HuH-7.5 (cell line): Measurements from ENCODE around the gene CADM1.

ENCODE experiments used
- DNase-seq: peaks from one replicate; pipeline ENCODE4 v3.0.0; 2011; ENCODE audit warnings: low spot score

CADM1 gene

GRCh38 chr11:115279813-115280761, 224.1 kb downstream of the CADM1 start:
- no peak for DNase-seq

DNA sequence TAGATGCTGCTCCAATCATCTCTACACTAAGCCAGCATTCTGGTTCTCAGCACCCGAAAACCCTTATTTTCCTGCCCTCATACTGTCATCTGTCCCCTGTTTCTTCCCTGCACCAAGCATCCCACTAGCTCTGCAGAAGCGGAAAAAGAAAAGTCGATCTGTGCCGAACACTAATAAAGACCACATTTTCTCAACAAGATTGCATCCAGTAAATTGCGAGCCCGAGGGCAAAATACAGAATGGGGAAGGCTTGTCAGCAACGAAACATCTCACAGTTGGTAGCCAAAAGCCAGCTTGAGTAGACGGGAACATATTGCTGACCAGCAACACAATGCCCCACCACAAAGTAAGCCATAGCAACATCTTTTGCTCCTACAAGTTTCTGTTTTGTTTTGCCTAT, 227.4 kb downstream of the CADM1 start:
- no peak for DNase-seq

DNA sequence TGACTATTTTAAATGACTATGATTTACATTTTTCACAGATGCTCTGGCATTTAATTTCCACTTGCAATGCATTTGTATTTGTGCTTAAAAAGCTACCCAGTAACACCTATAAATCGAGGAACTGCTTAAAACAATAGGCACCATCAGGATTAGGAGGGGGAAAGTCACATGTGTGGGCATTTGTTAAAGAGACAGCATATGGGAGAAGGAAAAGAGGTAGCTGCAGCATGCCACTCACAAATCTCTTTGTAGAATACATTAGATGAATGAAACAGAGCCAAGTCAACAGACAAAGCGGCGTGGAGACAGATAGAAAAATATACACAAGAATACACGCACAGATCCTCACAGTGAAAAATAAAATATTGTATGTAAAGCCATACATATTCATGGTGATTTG, 228.0 kb downstream of the CADM1 start:
- DNase-seq, result no peak

DNA sequence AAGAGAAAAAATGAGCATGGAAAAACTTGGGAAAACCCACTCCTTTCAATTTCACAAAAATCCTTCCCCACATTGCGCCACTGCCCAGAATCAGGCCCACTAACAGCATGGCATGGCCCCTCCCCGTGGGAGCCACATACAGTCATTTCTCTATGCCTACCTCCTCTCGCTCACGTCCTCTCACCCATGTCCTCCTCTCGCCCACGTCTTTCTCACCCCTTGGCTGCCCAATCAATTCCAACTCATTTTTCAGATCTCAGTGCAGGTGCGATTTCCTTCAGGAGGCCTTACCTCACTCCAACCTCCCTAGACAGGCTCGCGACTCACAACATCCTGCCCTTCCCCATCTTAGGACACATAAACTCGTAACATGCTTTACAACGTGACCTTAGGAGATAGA, 229.2 kb downstream of the CADM1 start:
- no peak for DNase-seq

DNA sequence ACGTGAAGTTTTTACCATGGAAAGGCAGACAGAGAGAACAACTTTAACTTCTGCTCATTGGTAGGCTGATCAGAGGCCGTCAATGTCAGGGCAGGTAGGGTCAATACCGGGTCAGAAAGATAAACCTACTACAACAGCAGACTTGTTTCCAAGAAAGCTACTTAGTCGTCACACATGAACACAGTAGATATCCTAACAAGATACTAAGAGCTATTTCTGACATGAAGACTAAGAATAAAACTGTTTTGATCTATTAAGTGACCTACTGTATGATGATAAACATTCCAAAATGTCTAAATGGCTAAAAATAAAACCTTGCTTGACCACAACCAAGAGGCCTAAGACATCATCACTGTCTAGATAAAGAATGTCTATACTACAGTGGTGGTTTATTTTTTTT, 231.3 kb downstream of the CADM1 start:
- DNase-seq, result no peak

GRCh38 chr11:115271643-115272042, 232.6 kb downstream of the CADM1 start:
- no peak for DNase-seq

GRCh38 chr11:115269191-115269950, 234.8 kb downstream of the CADM1 start:
- DNase-seq, result no peak

DNA sequence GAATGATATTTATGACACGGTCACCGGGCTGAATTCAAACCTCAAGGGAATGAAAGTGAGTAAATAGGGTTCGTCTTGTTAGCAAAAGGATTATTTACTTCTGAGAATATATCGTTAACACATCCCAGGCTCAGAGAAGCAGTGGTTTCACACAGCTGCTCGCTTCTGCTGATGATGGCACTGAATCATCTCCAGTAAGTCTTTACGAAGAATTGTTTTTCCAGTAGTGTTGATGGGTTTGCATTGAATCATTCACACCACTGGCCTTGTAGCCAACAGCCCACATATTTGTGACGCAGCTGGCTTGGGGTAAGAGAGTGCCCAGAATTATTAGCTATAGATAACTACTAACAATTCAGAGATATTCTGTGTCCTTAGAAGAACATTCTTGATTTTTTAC, 236.3 kb downstream of the CADM1 start:
- no peak for DNase-seq

- no peak for DNase-seq
These were observed 236.9 kb downstream of the CADM1 start for GRCh38 chr11:115267238-115267781.

DNA sequence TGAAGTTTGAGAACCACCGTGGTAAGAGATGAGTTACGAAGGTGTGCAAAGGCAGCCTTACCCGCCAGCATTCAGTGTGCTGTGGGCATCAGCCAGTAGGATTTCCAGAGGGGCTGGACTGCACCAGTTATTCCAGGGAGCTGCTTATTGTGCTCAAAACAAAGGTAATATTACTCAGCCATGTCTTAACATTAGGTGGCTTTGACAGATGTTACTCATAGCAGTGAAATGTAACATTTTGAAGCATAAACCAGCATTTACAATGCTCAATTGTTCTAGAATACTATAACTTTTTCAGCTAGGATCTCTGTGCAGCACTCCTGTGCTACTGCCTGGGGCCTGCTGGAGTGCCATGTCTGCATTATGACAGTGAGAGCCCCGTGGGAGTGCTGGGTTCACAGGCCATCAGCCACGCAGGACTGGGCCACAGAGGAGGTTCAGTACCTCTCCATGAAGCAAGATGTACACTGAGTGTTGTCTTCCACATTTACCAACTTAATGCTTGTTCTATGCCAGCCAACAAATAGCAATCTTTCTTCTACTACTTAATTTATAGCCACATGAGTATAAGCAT, 238.1 kb downstream of the CADM1 start:
- no peak for DNase-seq

GRCh38 chr11:115263799-115264656, 240.2 kb downstream of the CADM1 start:
- DNase-seq, result no peak

- no peak for DNase-seq
These were observed 246.0 kb downstream of the CADM1 start for GRCh38 chr11:115258216-115258615.

DNA sequence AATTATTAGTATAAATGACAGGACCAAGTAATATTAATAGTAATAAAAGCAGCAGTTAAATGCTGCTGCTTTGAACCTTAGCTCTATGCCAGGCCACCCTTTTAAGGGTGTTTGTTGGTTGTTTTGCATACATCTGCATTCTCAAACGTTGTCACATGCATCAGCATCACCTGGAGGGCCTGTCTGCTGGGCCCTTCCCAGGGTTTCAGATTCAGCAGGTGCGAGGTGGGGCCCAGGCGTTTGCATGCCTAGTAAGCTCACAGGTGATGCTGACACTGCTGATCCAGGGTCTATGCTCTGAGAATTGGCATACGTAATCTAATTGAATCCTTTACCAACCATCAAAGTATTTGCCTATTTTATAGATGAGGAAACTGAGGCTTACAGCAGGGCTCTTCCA, 246.5 kb downstream of the CADM1 start:
- DNase-seq, result no peak

GRCh38 chr11:115257270-115257669, 246.9 kb downstream of the CADM1 start:
- no peak for DNase-seq

- no peak for DNase-seq
These were observed 247.6 kb downstream of the CADM1 start for GRCh38 chr11:115256397-115257197.

DNA sequence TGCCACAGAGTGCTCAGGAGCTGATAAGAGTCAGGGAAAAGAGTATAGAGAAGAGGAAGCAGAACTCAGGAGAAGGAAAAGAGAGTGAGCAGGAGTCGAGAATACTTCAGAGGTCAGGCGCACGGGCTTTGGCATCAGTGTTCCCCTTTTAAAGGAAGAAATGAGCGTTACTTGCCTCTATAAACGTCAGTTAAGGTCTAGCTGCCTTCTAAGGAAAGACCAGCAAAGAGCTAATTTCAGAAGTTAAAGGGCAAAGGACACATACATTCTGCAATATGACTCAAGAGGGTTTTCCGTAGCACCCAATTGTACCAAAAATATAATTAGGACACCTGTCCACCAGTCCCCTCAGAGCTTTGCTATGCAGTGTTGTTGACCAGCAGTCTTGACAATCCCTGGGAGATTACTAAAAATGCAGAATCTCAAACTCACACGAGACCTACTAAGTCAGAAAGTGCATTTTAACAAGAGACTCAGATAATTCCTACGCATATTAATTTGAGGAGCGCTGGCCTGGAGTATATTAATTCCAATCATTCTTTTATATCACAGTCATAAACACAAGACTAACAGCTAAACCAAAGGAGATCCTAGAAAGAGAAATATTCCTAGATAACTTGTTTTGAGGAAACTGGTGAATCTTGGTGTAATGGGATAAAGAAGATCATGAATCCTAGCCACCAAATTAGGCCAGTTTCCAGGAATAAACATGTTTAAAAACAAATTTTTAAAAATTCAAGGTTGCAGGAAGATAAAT, 249.0 kb downstream of the CADM1 start:
- no peak for DNase-seq

- DNase-seq, result no peak
These were observed 253.1 kb downstream of the CADM1 start for GRCh38 chr11:115251126-115251525.

GRCh38 chr11:115249061-115249578, 255.1 kb downstream of the CADM1 start:
- DNase-seq, result no peak

- DNase-seq, result no peak
These were observed 256.3 kb downstream of the CADM1 start for GRCh38 chr11:115247953-115248352.

GRCh38 chr11:115247361-115247760, 256.9 kb downstream of the CADM1 start:
- no peak for DNase-seq
